WTC11 (cell line): ENCODE measurements around the gene FGF22. TPM values are rescaled to one million over a fixed set of nuclear protein-coding genes. Genes with fewer than 3 reads are reported as not detected.
A peak's percentile ranks its signal among the peaks of the same experiment; 100 is the strongest.

Experiments
- ATAC-seq: fragments of 200-7000 bp; cut with Tn5 transposase; 2 replicates; pipeline ENCODE4 v1.10.0; 2021; ENCODE audit warnings: mild to moderate bottlenecking, moderate library complexity
- CTCF ChIA-PET: fragments of 300-600 bp; sonication (Branson Sonifier 250); formaldehyde crosslinking; loops from one replicate; lab custom pipeline; 2021; ENCODE audit warnings: antibody characterized with exemption; lab: Charles Lee
- POLR2A ChIA-PET: fragments of 350-600 bp; sonication (Branson Sonifier 250); formaldehyde crosslinking; loops from one replicate; lab custom pipeline; 2021; ENCODE audit warnings: antibody characterized with exemption; lab: Charles Lee
- DNase-seq: peaks from one replicate; pipeline ENCODE4 v3.0.0; 2021; ENCODE audit warnings: low spot score
- H3K27ac Mint-ChIP-seq: 2 replicates; pipeline ENCODE4 v1.8.0; 2021; ENCODE audit warnings: mixed read lengths
- H3K27me3 Mint-ChIP-seq: 2 replicates; pipeline ENCODE4 v1.8.0; 2021; ENCODE audit warnings: low read depth, mild to moderate bottlenecking, moderate library complexity, mixed read lengths
- H3K36me3 Mint-ChIP-seq: 2 replicates; pipeline ENCODE4 v1.8.0; 2021; ENCODE audit warnings: mixed read lengths
- H3K4me1 Mint-ChIP-seq: 2 replicates; pipeline ENCODE4 v1.8.0; 2022; ENCODE audit warnings: mixed read lengths
- H3K4me3 Mint-ChIP-seq: 2 replicates; pipeline ENCODE4 v1.8.0; 2021; ENCODE audit warnings: mild to moderate bottlenecking, moderate library complexity, mixed read lengths
- H3K9me3 Mint-ChIP-seq: 2 replicates; pipeline ENCODE4 v1.8.0; 2021; ENCODE audit warnings: mixed read lengths
- ATF2 ChIP-seq: sonication (generic); formaldehyde crosslinking; IDR thresholded peaks from 2 replicates; pipeline ENCODE4 v1.8.1; 2022; ENCODE audit warnings: low read depth, missing genetic modification reagents, borderline replicate concordance
- CREB1 ChIP-seq: sonication (generic); formaldehyde crosslinking; IDR thresholded peaks from 2 replicates; pipeline ENCODE4 v1.8.0; 2023; ENCODE audit warnings: mild to moderate bottlenecking, missing genetic modification reagents
- E2F1 ChIP-seq: sonication (generic); formaldehyde crosslinking; IDR thresholded peaks from 2 replicates; pipeline ENCODE4 v1.8.0; 2022; ENCODE audit warnings: mild to moderate bottlenecking, missing genetic modification reagents
- ELF4 ChIP-seq: sonication (generic); formaldehyde crosslinking; IDR thresholded peaks from 2 replicates; pipeline ENCODE4 v1.8.1; 2022; ENCODE audit warnings: low read depth, mild to moderate bottlenecking, moderate library complexity, missing genetic modification reagents
- ERG ChIP-seq: fragments of 250-450 bp; sonication (Bioruptor Pico); IDR thresholded peaks from 2 replicates; pipeline ENCODE4 v1.8.0; 2021; ENCODE audit warnings: mild to moderate bottlenecking
- ETV6 ChIP-seq: sonication (generic); formaldehyde crosslinking; IDR thresholded peaks from 2 replicates; pipeline ENCODE4 v1.8.1; 2022; ENCODE audit warnings: mild to moderate bottlenecking, missing genetic modification reagents
- FOXK1 ChIP-seq: sonication (generic); formaldehyde crosslinking; IDR thresholded peaks from 2 replicates; pipeline ENCODE4 v1.8.0; 2022; ENCODE audit warnings: mild to moderate bottlenecking, moderate library complexity, missing genetic modification reagents
- GABPB1 ChIP-seq: sonication (generic); formaldehyde crosslinking; IDR thresholded peaks from 2 replicates; pipeline ENCODE4 v1.8.1; 2023; ENCODE audit warnings: mild to moderate bottlenecking, missing genetic modification reagents
- HMGA2 ChIP-seq: fragments of 250-450 bp; sonication (Bioruptor Pico); IDR thresholded peaks from 2 replicates; pipeline ENCODE4 v1.4.0; 2021; ENCODE audit warnings: mild to moderate bottlenecking, moderate library complexity
- NFYB ChIP-seq: sonication (generic); formaldehyde crosslinking; conservative IDR thresholded peaks from 2 replicates; pipeline ENCODE4 v1.8.0; 2022; ENCODE audit warnings: low read depth, missing genetic modification reagents
- SMAD4 ChIP-seq: sonication (generic); formaldehyde crosslinking; IDR thresholded peaks from 2 replicates; pipeline ENCODE4 v1.8.0; 2022; ENCODE audit warnings: mild to moderate bottlenecking, missing genetic modification reagents
- SP1 ChIP-seq: sonication (generic); formaldehyde crosslinking; conservative IDR thresholded peaks from 2 replicates; pipeline ENCODE4 v1.8.1; 2022; ENCODE audit warnings: missing genetic modification reagents
- USF2 ChIP-seq: sonication (generic); formaldehyde crosslinking; IDR thresholded peaks from 2 replicates; pipeline ENCODE4 v1.8.1; 2023; ENCODE audit warnings: mild to moderate bottlenecking, missing genetic modification reagents, moderate library complexity
- total RNA-seq: library from RNA; stranded (reverse); gene quantifications from 3 replicates; pipeline ENCODE4 v1.2.3, GENCODE V29; 2021
- TF ChIP-seq, protein P1 (sequence below): fragments of 200-600 bp; IDR thresholded peaks from 2 replicates; pipeline ENCODE4 v1.8.0; 2022; ENCODE audit warnings: antibody characterized with exemption
- TF ChIP-seq, protein P2 (sequence below): fragments of 250-450 bp; sonication (Bioruptor Pico); conservative IDR thresholded peaks from 2 replicates; pipeline ENCODE4 v1.9.0; 2021; ENCODE audit warnings: mild to moderate bottlenecking
- TF ChIP-seq, protein P3 (sequence below): sonication (generic); formaldehyde crosslinking; IDR thresholded peaks from 2 replicates; pipeline ENCODE4 v1.8.1; 2023; ENCODE audit warnings: mild to moderate bottlenecking, missing genetic modification reagents
- TF ChIP-seq, protein P4 (sequence below): fragments of 250-450 bp; sonication (Bioruptor Pico); IDR thresholded peaks from 2 replicates; pipeline ENCODE4 v1.9.0; 2021; ENCODE audit warnings: mild to moderate bottlenecking, borderline replicate concordance

Gene FGF22
- total RNA-seq, 1 experiment from 2014 or later = 1.6 TPM

DNA sequence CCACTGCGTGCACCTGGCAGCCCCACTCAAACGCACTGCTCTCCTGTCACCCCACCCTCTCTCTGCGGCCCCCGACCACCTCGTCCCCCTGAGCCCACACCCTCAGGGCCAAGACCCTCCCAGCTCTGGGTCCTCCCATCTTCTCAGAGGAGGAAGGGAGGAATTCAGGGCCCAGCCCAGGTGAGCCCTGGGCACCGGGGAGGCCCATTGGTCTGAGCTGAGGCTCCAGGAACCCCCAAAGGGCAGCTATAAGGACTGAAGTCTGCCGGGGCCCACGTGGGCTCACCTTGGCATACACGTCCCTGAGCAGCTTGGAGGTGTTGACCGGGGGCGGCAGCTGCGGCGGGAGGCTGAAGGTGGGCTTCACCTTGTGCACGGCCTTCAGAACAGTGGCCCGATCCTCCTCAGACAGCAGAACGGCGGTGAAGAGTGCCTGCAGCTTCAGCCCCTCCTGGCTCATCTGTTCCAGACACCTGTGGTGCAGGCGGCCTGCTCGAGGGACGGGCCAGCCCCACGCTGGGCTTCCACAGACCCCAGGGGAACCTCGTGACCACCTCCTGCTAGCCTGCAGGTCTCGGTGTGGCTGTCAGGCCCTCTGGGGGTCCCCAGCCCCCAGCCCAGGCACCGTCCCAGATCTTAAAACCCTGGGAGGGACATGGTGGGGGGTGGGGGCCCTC is 15.1 kb upstream of the FGF22 start (continued):
- TF ChIP-seq, protein P1, sequence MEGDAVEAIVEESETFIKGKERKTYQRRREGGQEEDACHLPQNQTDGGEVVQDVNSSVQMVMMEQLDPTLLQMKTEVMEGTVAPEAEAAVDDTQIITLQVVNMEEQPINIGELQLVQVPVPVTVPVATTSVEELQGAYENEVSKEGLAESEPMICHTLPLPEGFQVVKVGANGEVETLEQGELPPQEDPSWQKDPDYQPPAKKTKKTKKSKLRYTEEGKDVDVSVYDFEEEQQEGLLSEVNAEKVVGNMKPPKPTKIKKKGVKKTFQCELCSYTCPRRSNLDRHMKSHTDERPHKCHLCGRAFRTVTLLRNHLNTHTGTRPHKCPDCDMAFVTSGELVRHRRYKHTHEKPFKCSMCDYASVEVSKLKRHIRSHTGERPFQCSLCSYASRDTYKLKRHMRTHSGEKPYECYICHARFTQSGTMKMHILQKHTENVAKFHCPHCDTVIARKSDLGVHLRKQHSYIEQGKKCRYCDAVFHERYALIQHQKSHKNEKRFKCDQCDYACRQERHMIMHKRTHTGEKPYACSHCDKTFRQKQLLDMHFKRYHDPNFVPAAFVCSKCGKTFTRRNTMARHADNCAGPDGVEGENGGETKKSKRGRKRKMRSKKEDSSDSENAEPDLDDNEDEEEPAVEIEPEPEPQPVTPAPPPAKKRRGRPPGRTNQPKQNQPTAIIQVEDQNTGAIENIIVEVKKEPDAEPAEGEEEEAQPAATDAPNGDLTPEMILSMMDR = no peak
- no peak for TF ChIP-seq ELF4 (CRISPR knock-in tag)
- TF ChIP-seq E2F1 (CRISPR knock-in tag) = no peak
- TF ChIP-seq SMAD4 (CRISPR knock-in tag) = no peak

- CTCF ChIA-PET = no interaction called here
- no peak for ATAC-seq
- no peaks in the 10 kb centered on the region for H3K9me3 Mint-ChIP-seq
- TF ChIP-seq USF2 (no peak), CREB1 (CRISPR knock-in tag) (no peak), SP1 (CRISPR knock-in tag) (no peak), ATF2 (no peak), ERG (CRISPR knock-in tag) (no peak), FOXK1 (no peak), HMGA2 (CRISPR knock-in tag) (no peak), ETV6 (CRISPR knock-in tag) (no peak), NFYB (CRISPR knock-in tag) (no peak), GABPB1 (CRISPR knock-in tag) (no peak)
- TF ChIP-seq, protein P2, sequence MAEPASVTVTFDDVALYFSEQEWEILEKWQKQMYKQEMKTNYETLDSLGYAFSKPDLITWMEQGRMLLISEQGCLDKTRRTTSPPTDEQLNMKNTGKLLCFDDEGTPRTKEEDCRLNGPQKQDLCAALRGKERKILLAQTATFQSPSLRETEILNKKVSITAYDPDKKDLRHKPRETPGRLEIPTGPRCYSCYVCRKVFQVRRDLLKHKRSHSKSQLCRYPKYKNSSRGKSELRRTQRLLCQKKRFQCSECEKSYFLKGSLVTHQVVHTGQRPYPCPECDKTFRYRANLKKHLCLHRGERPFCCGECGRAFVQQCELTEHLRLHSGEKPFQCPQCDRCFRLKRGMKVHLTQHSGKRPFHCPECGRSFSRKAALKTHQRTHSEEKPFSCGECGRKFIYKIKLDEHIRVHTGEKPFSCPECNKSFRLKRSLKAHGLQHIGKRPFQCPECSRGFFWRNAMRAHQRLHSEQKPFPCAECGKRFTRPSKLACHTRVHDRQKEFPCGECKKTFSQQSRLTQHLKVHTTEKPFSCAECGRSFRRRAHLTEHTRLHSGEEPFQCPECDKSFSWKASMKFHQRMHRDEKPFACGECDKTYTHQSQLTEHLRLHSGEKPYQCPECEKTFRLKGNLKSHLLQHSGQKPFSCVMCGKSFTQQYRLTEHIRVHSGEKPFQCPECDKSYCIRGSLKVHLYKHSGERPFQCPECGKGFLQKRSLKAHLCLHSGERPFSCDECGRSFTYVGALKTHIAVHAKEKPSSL (CRISPR knock-in tag) = no peak
- TF ChIP-seq, protein P3, sequence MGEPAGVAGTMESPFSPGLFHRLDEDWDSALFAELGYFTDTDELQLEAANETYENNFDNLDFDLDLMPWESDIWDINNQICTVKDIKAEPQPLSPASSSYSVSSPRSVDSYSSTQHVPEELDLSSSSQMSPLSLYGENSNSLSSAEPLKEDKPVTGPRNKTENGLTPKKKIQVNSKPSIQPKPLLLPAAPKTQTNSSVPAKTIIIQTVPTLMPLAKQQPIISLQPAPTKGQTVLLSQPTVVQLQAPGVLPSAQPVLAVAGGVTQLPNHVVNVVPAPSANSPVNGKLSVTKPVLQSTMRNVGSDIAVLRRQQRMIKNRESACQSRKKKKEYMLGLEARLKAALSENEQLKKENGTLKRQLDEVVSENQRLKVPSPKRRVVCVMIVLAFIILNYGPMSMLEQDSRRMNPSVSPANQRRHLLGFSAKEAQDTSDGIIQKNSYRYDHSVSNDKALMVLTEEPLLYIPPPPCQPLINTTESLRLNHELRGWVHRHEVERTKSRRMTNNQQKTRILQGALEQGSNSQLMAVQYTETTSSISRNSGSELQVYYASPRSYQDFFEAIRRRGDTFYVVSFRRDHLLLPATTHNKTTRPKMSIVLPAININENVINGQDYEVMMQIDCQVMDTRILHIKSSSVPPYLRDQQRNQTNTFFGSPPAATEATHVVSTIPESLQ (CRISPR knock-in tag) = no peak
- TF ChIP-seq, protein P4, sequence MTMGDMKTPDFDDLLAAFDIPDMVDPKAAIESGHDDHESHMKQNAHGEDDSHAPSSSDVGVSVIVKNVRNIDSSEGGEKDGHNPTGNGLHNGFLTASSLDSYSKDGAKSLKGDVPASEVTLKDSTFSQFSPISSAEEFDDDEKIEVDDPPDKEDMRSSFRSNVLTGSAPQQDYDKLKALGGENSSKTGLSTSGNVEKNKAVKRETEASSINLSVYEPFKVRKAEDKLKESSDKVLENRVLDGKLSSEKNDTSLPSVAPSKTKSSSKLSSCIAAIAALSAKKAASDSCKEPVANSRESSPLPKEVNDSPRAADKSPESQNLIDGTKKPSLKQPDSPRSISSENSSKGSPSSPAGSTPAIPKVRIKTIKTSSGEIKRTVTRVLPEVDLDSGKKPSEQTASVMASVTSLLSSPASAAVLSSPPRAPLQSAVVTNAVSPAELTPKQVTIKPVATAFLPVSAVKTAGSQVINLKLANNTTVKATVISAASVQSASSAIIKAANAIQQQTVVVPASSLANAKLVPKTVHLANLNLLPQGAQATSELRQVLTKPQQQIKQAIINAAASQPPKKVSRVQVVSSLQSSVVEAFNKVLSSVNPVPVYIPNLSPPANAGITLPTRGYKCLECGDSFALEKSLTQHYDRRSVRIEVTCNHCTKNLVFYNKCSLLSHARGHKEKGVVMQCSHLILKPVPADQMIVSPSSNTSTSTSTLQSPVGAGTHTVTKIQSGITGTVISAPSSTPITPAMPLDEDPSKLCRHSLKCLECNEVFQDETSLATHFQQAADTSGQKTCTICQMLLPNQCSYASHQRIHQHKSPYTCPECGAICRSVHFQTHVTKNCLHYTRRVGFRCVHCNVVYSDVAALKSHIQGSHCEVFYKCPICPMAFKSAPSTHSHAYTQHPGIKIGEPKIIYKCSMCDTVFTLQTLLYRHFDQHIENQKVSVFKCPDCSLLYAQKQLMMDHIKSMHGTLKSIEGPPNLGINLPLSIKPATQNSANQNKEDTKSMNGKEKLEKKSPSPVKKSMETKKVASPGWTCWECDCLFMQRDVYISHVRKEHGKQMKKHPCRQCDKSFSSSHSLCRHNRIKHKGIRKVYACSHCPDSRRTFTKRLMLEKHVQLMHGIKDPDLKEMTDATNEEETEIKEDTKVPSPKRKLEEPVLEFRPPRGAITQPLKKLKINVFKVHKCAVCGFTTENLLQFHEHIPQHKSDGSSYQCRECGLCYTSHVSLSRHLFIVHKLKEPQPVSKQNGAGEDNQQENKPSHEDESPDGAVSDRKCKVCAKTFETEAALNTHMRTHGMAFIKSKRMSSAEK (CRISPR knock-in tag) = no peak
Observed at GRCh38 chr19:625257-625656, 14.4 kb upstream of the FGF22 start.

More at GRCh38 chr19:625257-625656, 14.4 kb upstream of the FGF22 start:
- Mint-ChIP-seq H3K27me3 (no peaks in the 10 kb centered on the region), H3K4me1 (no peaks in the 10 kb centered on the region; the same call in 1 of the 2 replicates), H3K27ac (peak overlapping the region; percentile 34), H3K4me3 (no peak overlapping the region), H3K36me3 (peaks cover 29% of the 10 kb centered on the region)
- DNase-seq = no peak
- POLR2A ChIA-PET = no interaction called here
